HCT116 (cell line): ENCODE data around the gene CLSTN1. TPM values are rescaled to one million over a fixed set of nuclear protein-coding genes. Genes with fewer than 3 reads are reported as not detected.

Source experiments
- ATAC-seq: fragments of 200-7000 bp; cut with Tn5 transposase; 2 replicates; pipeline ENCODE4 v1.9.1; 2020; ENCODE audit warnings: mild to moderate bottlenecking, moderate library complexity
- BruUV-seq: library from RNA; stranded (reverse); fragments of 400-500 nt; replicated peaks from 2 replicates; lab custom pipeline; 2021; lab: Mats Ljungman, UMichigan
- CTCF ChIA-PET: fragments of 300-600 bp; sonication (Branson Sonifier 250); formaldehyde crosslinking; loops from one replicate; lab custom pipeline; 2021; ENCODE audit warnings: antibody characterized with exemption; lab: Charles Lee
- POLR2A ChIA-PET: fragments of 300-600, 350-600 bp; sonication (Branson Sonifier 250); formaldehyde crosslinking; loops from one replicate; lab custom pipeline; 2021; ENCODE audit warnings: antibody characterized with exemption; lab: Charles Lee
- RAD21 ChIA-PET, 2 experiments: fragments of 300-600 bp; sonication (Branson Sonifier 250); formaldehyde crosslinking; loops; one replicate each; lab custom pipeline; 2023; ENCODE audit warnings: low total read pairs in 2 of 2; ENCODE audit not compliant: uncharacterized antibody in 2 of 2, unreplicated experiment in 2 of 2, low non-redundant PET in 1 of 2; lab: Charles Lee
- DNase-seq: peaks from one replicate; pipeline ENCODE4 v3.0.0-alpha.2; 2010; ENCODE audit warnings: low read depth, low spot score
- H2AFZ ChIP-seq: fragments of 200-600 bp; shearing (Covaris generic), sonication (generic); 2 replicates; pipeline ENCODE4 v1.6.1; 2017; ENCODE audit warnings: low read depth, mixed run types, mixed read lengths, antibody characterized with exemption, low read length; ENCODE audit not compliant: poor library complexity, severe bottlenecking
- H3K27ac ChIP-seq: 2 replicates; pipeline ENCODE4 v1.5.1; 2012; ENCODE audit warnings: low read depth, low read length
- H3K27me3 ChIP-seq: fragments of 200-600 bp; sonication (generic); 2 replicates; pipeline ENCODE4 v1.6.1; 2016; ENCODE audit warnings: mixed run types, low read length, mixed read lengths; ENCODE audit not compliant: insufficient read depth
- H3K36me3 ChIP-seq, 2 experiments: fragments of 200-500 bp in 1 of 2; fragments of 200-600 bp in 1 of 2; sonication (Bioruptor generic) in 1 of 2; sonication (generic) in 1 of 2; 2 replicates each; pipeline versions ENCODE4 v1.5.1 to v1.6.1; 2014 to 2016; ENCODE audit warnings: low read length in 2 of 2, inconsistent platforms in 1 of 2, mixed read lengths in 1 of 2, mixed run types in 1 of 2; ENCODE audit not compliant: insufficient read depth in 2 of 2, control insufficient read depth in 1 of 2
- H3K4me1 ChIP-seq, 2 experiments: fragments of 200-600 bp in 1 of 2; sonication (generic) in 1 of 2; 2 replicates each; pipeline versions ENCODE4 v1.5.1 to v1.6.1; 2012 to 2017; ENCODE audit warnings: low read length in 2 of 2, inconsistent platforms in 1 of 2, mild to moderate bottlenecking in 1 of 2, mixed read lengths in 1 of 2, mixed run types in 1 of 2, moderate library complexity in 1 of 2; ENCODE audit not compliant: insufficient read depth in 2 of 2, control insufficient read depth in 1 of 2
- H3K4me2 ChIP-seq: fragments of 200-600 bp; sonication (generic); 2 replicates; pipeline ENCODE4 v1.6.1; 2017; ENCODE audit warnings: mixed run types, low read length, mixed read lengths
- H3K4me3 ChIP-seq, 2 experiments: fragments of 200-600 bp in 1 of 2; sonication (generic) in 1 of 2; replicated peaks in 1 of 2; 2 replicates each; pipeline ENCODE4 v1.5.1; 2011 to 2016; ENCODE audit warnings: low read length in 2 of 2, control low read depth in 1 of 2, low read depth in 1 of 2, mild to moderate bottlenecking in 1 of 2, mixed read lengths in 1 of 2, mixed run types in 1 of 2
- H3K79me2 ChIP-seq: fragments of 200-600 bp; sonication (generic); 2 replicates; pipeline ENCODE4 v1.6.1; 2017; ENCODE audit warnings: mild to moderate bottlenecking, mixed run types, low read length, moderate library complexity, mixed read lengths; ENCODE audit not compliant: insufficient read depth
- H3K9ac ChIP-seq: fragments of 200-600 bp; sonication (generic); 2 replicates; pipeline ENCODE4 v1.6.1; 2016; ENCODE audit warnings: low read length, mixed read lengths
- H3K9me2 ChIP-seq: fragments of 200-600 bp; sonication (generic), shearing (Covaris generic); 2 replicates; pipeline ENCODE4 v1.6.1; 2017; ENCODE audit warnings: mixed run types, mild to moderate bottlenecking, moderate library complexity; ENCODE audit not compliant: insufficient read depth
- H3K9me3 ChIP-seq, 2 experiments: fragments of 200-500 bp in 1 of 2; fragments of 200-600 bp in 1 of 2; sonication (Bioruptor generic) in 1 of 2; sonication (generic) in 1 of 2; 2 replicates each; pipeline ENCODE4 v1.6.1; 2014 to 2017; ENCODE audit warnings: low read length in 2 of 2, mixed read lengths in 2 of 2, inconsistent platforms in 1 of 2, low read depth in 1 of 2, mild to moderate bottlenecking in 1 of 2, mixed run types in 1 of 2, moderate library complexity in 1 of 2; ENCODE audit not compliant: control insufficient read depth in 1 of 2, insufficient read depth in 1 of 2
- H4K20me1 ChIP-seq: fragments of 200-600 bp; sonication (generic), shearing (Covaris generic); 2 replicates; pipeline ENCODE4 v1.6.1; 2017; ENCODE audit warnings: mixed run types, mild to moderate bottlenecking, moderate library complexity; ENCODE audit not compliant: insufficient read depth
- ATF3 ChIP-seq: IDR thresholded peaks from 2 replicates; pipeline ENCODE4 v1.6.1; 2012
- CBX3 ChIP-seq: IDR thresholded peaks from 2 replicates; pipeline ENCODE4 v1.6.1; 2012; ENCODE audit warnings: low read depth
- CEBPB ChIP-seq: IDR thresholded peaks from 2 replicates; pipeline ENCODE4 v1.6.1; 2012; ENCODE audit warnings: low read depth
- EGR1 ChIP-seq: IDR thresholded peaks from 2 replicates; pipeline ENCODE4 v1.6.1; 2012; ENCODE audit warnings: low read depth
- ELF1 ChIP-seq: IDR thresholded peaks from 2 replicates; pipeline ENCODE4 v1.6.1; 2012; ENCODE audit warnings: low read depth, borderline replicate concordance
- EZH2 ChIP-seq: fragments of 200-600 bp; sonication (generic); IDR thresholded peaks from 2 replicates; pipeline ENCODE4 v1.6.1; 2017; ENCODE audit warnings: antibody characterized with exemption, mixed run types
- EZH2phosphoT487 ChIP-seq: fragments of 200-600 bp; IDR thresholded peaks from 2 replicates; pipeline ENCODE4 v1.6.1; 2018; ENCODE audit warnings: antibody characterized with exemption, borderline replicate concordance
- JUND ChIP-seq: IDR thresholded peaks from 2 replicates; pipeline ENCODE4 v1.6.1; 2012
- MAX ChIP-seq: IDR thresholded peaks from 2 replicates; pipeline ENCODE4 v1.6.1; 2012
- POLR2A ChIP-seq: IDR thresholded peaks from 2 replicates; pipeline ENCODE4 v1.7.0; 2011; ENCODE audit warnings: borderline replicate concordance; ENCODE audit not compliant: insufficient read depth, insufficient read length; ENCODE audit errors: extremely low read depth
- RAD21 ChIP-seq: IDR thresholded peaks from 2 replicates; pipeline ENCODE4 v1.6.1; 2012; ENCODE audit warnings: low read depth, mild to moderate bottlenecking
- SIN3A ChIP-seq: IDR thresholded peaks from 2 replicates; pipeline ENCODE4 v1.6.1; 2012; ENCODE audit warnings: low read depth
- SP1 ChIP-seq: IDR thresholded peaks from 2 replicates; pipeline ENCODE4 v1.6.1; 2012; ENCODE audit warnings: low read depth
- SRF ChIP-seq: IDR thresholded peaks from 2 replicates; pipeline ENCODE4 v1.6.1; 2012; ENCODE audit warnings: low read depth
- TCF7L2 ChIP-seq: IDR thresholded peaks from 2 replicates; pipeline ENCODE4 v1.7.0; 2011; ENCODE audit warnings: borderline replicate concordance, inconsistent platforms; ENCODE audit not compliant: insufficient read depth, insufficient read length; ENCODE audit errors: extremely low read depth
- YY1 ChIP-seq: IDR thresholded peaks from 2 replicates; pipeline ENCODE4 v1.6.1; 2011; ENCODE audit warnings: low read length, low read depth, moderate library complexity, mild to moderate bottlenecking; ENCODE audit not compliant: insufficient replicate concordance; ENCODE audit errors: extremely low read depth
- ZBTB33 ChIP-seq: IDR thresholded peaks from 2 replicates; pipeline ENCODE4 v1.6.1; 2011; ENCODE audit warnings: mild to moderate bottlenecking, low read length, moderate library complexity; ENCODE audit not compliant: insufficient replicate concordance; ENCODE audit errors: extremely low read depth
- ZFX ChIP-seq: fragments of 450-650 bp; IDR thresholded peaks from 2 replicates; pipeline ENCODE4 v1.6.1; 2017
- ZNF274 ChIP-seq: fragments of 200-500 bp; sonication (Bioruptor generic); IDR thresholded peaks from 2 replicates; pipeline ENCODE4 v1.6.1; 2014; ENCODE audit warnings: mild to moderate bottlenecking, low read depth, low read length, inconsistent platforms
- intact Hi-C: fragments of 100-400 bp; cut with micrococcal nuclease; formaldehyde crosslinking; loops from 2 replicates; pipeline ENCODE4 v1.10.0; 2022
- total RNA-seq: library from RNA; stranded (reverse); gene quantifications from one replicate; pipeline ENCODE4 v1.2.1, GENCODE V29; 2021; ENCODE audit not compliant: unreplicated experiment

CLSTN1 gene
- total RNA-seq, 1 experiment from 2014 or later = 113 TPM

- RAD21 ChIA-PET = no interaction called here
- no peaks in the 10 kb centered on the region for H3K79me2 ChIP-seq
- no peak overlapping the region for H3K4me2 ChIP-seq
- no TSS peak for BruUV-seq
- DNase-seq (no peak), ATAC-seq (no peak)
- H2AFZ ChIP-seq = no peak overlapping the region
- H3K9me2 ChIP-seq = no peaks in the 10 kb centered on the region
- CTCF ChIA-PET = no interaction called here
- TF ChIP-seq CEBPB (no peak), ELF1 (no peak), YY1 (no peak), ATF3 (no peak), SP1 (no peak), SIN3A (no peak)
- intact Hi-C loops = no loop called here
- no peak overlapping the region for H3K4me3 ChIP-seq
- no peaks in the 10 kb centered on the region for H3K4me1 ChIP-seq
- peaks cover 37 to 45% of the 10 kb centered on the region in 2 experiments for H3K36me3 ChIP-seq
- POLR2A ChIA-PET = no interaction called here
- H3K9me3 ChIP-seq = no peaks in the 10 kb centered on the region
- no peaks in the 10 kb centered on the region for H4K20me1 ChIP-seq
- H3K9ac ChIP-seq = no peak overlapping the region
- no peak overlapping the region for H3K27ac ChIP-seq
- H3K27me3 ChIP-seq = no peaks in the 10 kb centered on the region
Measured at GRCh38 chr1:9730096-9730901, 93.5 kb downstream of the CLSTN1 start.

GRCh38 chr1:9729523-9729922 lies 94.2 kb downstream of the CLSTN1 start:
- intact Hi-C loops = no loop called here
- ATAC-seq (no peak), DNase-seq (no peak)
- Histone ChIP-seq H4K20me1 (no peaks in the 10 kb centered on the region), H3K9me2 (no peaks in the 10 kb centered on the region), H3K4me2 (no peak overlapping the region), H3K4me3 (no peak overlapping the region), H3K9ac (no peak overlapping the region), H3K36me3 (peaks cover 34 to 38% of the 10 kb centered on the region in 2 experiments), H3K4me1 (0 out of 4 replicates have a peak, but pooled peaks cover 0 to 3% of the 10 kb centered on the region in 2 experiments), H3K79me2 (no peaks in the 10 kb centered on the region), H3K27ac (no peak overlapping the region), H3K27me3 (no peaks in the 10 kb centered on the region), H3K9me3 (no peaks in the 10 kb centered on the region), H2AFZ (no peak overlapping the region)
- ChIA-PET RAD21 (no interaction called here), POLR2A (no interaction called here), CTCF (no interaction called here)
- no TSS peak for BruUV-seq
- TF ChIP-seq TCF7L2 (no peak), EZH2 (no peak), ZBTB33 (no peak), YY1 (no peak), EZH2phosphoT487 (no peak), ZFX (no peak), SP1 (no peak), ZNF274 (no peak), ATF3 (no peak), CBX3 (no peak), EGR1 (no peak), SRF (no peak), POLR2A (no peak), RAD21 (no peak), MAX (no peak), JUND (no peak), ELF1 (no peak)
